DMS79 (cell line): ENCODE results near the gene SLC15A1.
A peak's percentile ranks its signal among the peaks of the same experiment; 100 is the strongest.

ENCODE experiments used
- DNase-seq: peaks from one replicate; lab custom pipeline; 2025; lab: John Stamatoyannopoulos, UW

SLC15A1 gene

GRCh38 chr13:98752467-98753290, at the start of gene SLC15A1:
TSS of gene SLC15A1 (minus strand) at chr13:98752672. CDS start at chr13:98752598, 74 bp downstream.
- peak; percentile 42 for DNase-seq

- DNase-seq = no peak
Observed at GRCh38 chr13:98801626-98802418, 49.4 kb upstream of the SLC15A1 start.

GRCh38 chr13:98800078-98800477, 47.6 kb upstream of the SLC15A1 start:
- DNase-seq = no peak

GRCh38 chr13:98798849-98799645, 46.6 kb upstream of the SLC15A1 start:
- DNase-seq = no peak

- peak; percentile 96 for DNase-seq
Observed at GRCh38 chr13:98797456-98797855, 45.0 kb upstream of the SLC15A1 start.

- peak; percentile 68 for DNase-seq
Observed at GRCh38 chr13:98796798-98797197, 44.3 kb upstream of the SLC15A1 start.

- DNase-seq = no peak
Observed at GRCh38 chr13:98796191-98796590, 43.7 kb upstream of the SLC15A1 start.

GRCh38 chr13:98795220-98795619, 42.7 kb upstream of the SLC15A1 start:
- no peak for DNase-seq

- DNase-seq = no peak
Observed at GRCh38 chr13:98794498-98794897, 42.0 kb upstream of the SLC15A1 start.

GRCh38 chr13:98792785-98793495, 40.5 kb upstream of the SLC15A1 start:
- no peak for DNase-seq

- DNase-seq = peak; percentile 30
Observed at GRCh38 chr13:98792321-98792720, 39.8 kb upstream of the SLC15A1 start.

GRCh38 chr13:98791611-98792010, 39.1 kb upstream of the SLC15A1 start:
- DNase-seq = no peak

GRCh38 chr13:98787996-98788395, 35.5 kb upstream of the SLC15A1 start:
- DNase-seq = no peak

- no peak for DNase-seq
Observed at GRCh38 chr13:98787173-98787572, 34.7 kb upstream of the SLC15A1 start.

- peak; percentile 77 for DNase-seq
Observed at GRCh38 chr13:98786023-98786422, 33.6 kb upstream of the SLC15A1 start.

- DNase-seq = no peak
Observed at GRCh38 chr13:98785405-98785804, 32.9 kb upstream of the SLC15A1 start.

- DNase-seq = no peak
Observed at GRCh38 chr13:98784666-98785065, 32.2 kb upstream of the SLC15A1 start.

GRCh38 chr13:98783856-98784478, 31.5 kb upstream of the SLC15A1 start:
- no peak for DNase-seq

- DNase-seq = no peak
Observed at GRCh38 chr13:98782654-98783053, 30.2 kb upstream of the SLC15A1 start.

GRCh38 chr13:98781905-98782304, 29.4 kb upstream of the SLC15A1 start:
- no peak for DNase-seq

- no peak for DNase-seq
Observed at GRCh38 chr13:98781470-98781869, 29.0 kb upstream of the SLC15A1 start.
